Parietal lobe (tissue), 1 donor: ENCODE results near the gene FATE1. TPM values are rescaled to one million over a fixed set of nuclear protein-coding genes. Genes with fewer than 3 reads are reported as not detected.

ENCODE experiments used
- total RNA-seq: library from RNA; depleted of rRNA; stranded (reverse); fragments of >200 nt; gene quantifications from one replicate; pipeline ENCODE4 v1.2.3, GENCODE V29; 2014

Gene FATE1
- not detected for total RNA-seq

GRCh38 chrX:151715752-151716151 is at the start of gene FATE1:
Gene FATE1, plus strand, starts transcription at chrX:151716035. Its CDS starts 85 bp downstream, at chrX:151716120.

GRCh38 chrX:151694661-151695582 is 20.9 kb upstream of the FATE1 start, which contains the start of gene PRRG3:
Gene PRRG3, plus strand, starts transcription at chrX:151695458. Its CDS starts 3,357 bp downstream, at chrX:151698815.

GRCh38 chrX:151734446-151734845 is 18.6 kb downstream of the FATE1 start, which contains the start of gene CNGA2:
Gene CNGA2, plus strand, starts transcription at chrX:151734746. Its CDS starts 3,738 bp downstream, at chrX:151738484.

Other genes with a start within 250 kb of the FATE1 start
- not detected for gene PASD1, start 152.4 kb upstream of the FATE1 start, total RNA-seq
- gene PRRG3, start 20.6 kb upstream of the FATE1 start, total RNA-seq, result 15.0 TPM
- not detected for gene CNGA2, start 18.7 kb downstream of the FATE1 start, total RNA-seq
- not detected for gene MAGEA4, start 196.9 kb downstream of the FATE1 start, total RNA-seq